ENCODE measurements around the gene FURIN.
"Not testable (repeated sequence)": the region's sequence is repeated elsewhere in the genome, so short reads cannot be mapped to it uniquely, and the experiment has no call there.

FURIN gene

DNA sequence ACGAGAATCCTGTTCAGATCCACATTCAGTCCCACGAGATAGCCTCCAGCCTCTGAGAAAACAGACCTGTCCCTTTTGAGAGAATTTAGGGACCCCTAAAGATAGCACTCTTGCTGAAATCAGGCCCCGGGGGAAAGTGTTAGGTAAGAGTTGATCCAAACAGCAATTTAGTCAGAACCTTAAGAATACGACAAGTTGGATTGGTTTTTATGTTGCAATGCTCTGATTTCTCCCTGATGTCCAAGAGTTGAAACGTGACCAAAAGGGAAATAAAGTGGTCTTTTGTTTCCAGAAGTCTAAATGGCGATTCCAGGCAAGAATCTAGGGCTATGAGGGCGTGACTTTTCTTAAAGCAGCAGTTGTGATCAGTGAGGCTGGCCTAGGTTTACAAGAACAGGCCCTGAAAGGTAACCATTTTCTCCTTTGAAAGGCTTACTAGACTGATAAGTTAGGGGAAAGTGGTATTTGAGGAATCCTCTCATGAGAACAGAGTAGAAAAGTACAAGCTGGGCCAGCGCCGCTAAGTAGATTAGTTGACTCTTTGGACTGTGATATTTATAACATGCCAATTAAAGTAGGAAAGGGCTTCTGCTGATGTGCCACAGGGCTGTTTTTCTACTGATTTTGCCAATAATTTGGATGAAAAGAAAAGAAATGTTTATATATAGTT, 39.6 kb downstream of the FURIN start:
- no peak for DNase-seq

DNA sequence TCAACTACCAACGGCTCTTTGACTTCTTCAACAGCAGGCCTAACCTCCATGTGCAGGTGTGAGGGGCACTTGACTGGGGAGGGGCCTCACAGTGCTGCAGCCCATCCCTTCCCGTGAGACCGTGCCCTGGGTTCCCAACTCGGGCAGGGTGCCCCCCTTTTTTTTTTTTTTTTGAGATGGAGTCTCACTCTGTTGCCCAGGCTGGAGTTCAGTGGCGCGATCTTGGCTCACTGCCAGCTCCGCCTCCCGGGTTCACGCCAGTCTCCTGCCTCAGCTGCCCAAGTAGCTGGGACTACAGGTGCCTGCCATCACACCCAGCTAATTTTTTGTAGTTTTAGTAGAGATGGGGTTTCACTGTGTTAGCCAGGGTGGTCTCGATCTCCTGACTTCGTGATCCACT, 41.1 kb downstream of the FURIN start:
- DNase-seq; in situ Hi-C loops (cut with MboI; ENCODE audit: low pct_unique_long_range_greater_than_20kb, low sequenced_read_pairs): not testable (repeated sequence)

More for the DNA sequence above, 39.6 kb downstream of the FURIN start:
- in situ Hi-C loops (cut with MboI; ENCODE audit: low pct_unique_long_range_greater_than_20kb, low sequenced_read_pairs) = no loop called here

- DNase-seq = no peak
- in situ Hi-C loops (cut with MboI; ENCODE audit: low pct_unique_long_range_greater_than_20kb, low sequenced_read_pairs) = no loop called here
Measured at GRCh38 chr15:90909976-90910375, 41.6 kb downstream of the FURIN start.

GRCh38 chr15:90910441-90911301, 42.3 kb downstream of the FURIN start:
- no peak for DNase-seq
- in situ Hi-C loops (cut with MboI; ENCODE audit: low pct_unique_long_range_greater_than_20kb, low sequenced_read_pairs) = no loop called here

DNA sequence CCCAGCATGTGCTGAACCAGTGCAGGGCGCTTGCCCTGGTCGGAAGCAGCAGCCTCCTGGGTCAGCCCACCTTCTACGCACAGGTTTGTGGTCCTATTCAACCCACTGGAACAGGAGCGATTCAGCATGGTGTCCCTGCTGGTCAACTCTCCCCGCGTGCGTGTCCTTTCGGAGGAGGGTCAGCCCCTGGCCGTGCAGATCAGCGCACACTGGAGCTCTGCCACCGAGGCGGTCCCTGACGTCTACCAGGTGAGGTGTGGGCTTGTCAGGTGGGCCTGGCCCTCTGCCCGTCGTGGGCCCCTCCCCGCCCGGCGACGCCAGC, 42.9 kb downstream of the FURIN start:
- in situ Hi-C loops (cut with MboI; ENCODE audit: low pct_unique_long_range_greater_than_20kb, low sequenced_read_pairs) = no loop called here
- no peak for DNase-seq

- DNase-seq = no peak
- in situ Hi-C loops (cut with MboI; ENCODE audit: low pct_unique_long_range_greater_than_20kb, low sequenced_read_pairs) = no loop called here
Measured at GRCh38 chr15:90911906-90912769, 43.8 kb downstream of the FURIN start.

DNA sequence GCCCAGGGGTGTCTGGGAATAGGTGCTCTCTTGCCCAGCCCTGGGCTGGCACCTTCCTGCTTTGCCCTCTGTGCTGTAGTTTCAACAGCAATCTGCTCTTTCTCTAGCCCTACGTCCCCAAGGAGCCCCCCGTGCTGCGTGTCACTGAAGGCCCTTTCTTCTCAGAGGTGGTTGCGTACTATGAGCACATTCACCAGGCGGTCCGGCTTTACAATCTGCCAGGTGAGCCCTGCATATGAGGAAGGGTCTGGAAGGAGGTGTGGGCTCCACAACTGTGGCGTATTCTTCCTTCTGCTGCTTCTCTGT, 44.3 kb downstream of the FURIN start:
- in situ Hi-C loops (cut with MboI; ENCODE audit: low pct_unique_long_range_greater_than_20kb, low sequenced_read_pairs) = no loop called here
- DNase-seq = no peak

DNA sequence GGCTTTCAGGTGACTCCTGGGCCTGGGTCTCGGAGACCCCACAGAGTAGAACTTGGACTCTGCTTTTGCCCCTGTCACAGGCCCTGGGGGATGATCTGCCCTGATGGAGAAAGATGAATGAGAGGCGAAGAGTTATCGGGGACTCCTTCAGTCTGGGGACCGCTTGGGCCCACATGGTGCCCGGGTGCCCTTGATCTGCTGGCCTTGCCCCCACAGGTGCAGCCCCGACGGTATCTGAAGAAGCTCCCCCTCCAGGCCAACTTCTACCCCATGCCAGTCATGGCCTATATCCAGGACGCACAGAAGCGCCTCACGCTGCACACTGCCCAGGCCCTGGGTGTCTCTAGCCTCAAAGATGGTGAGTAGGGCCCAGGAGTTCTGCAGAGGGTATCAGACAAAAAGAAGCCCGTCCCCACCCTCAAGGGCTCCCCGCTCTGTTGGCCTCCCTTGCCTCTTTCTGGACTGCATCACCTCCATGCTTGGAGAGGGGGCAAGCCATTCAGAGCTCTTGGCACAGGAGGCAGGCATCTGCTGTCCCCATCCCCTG, 45.1 kb downstream of the FURIN start:
- no peak for DNase-seq
- in situ Hi-C loops (cut with MboI; ENCODE audit: low pct_unique_long_range_greater_than_20kb, low sequenced_read_pairs) = no loop called here

DNA sequence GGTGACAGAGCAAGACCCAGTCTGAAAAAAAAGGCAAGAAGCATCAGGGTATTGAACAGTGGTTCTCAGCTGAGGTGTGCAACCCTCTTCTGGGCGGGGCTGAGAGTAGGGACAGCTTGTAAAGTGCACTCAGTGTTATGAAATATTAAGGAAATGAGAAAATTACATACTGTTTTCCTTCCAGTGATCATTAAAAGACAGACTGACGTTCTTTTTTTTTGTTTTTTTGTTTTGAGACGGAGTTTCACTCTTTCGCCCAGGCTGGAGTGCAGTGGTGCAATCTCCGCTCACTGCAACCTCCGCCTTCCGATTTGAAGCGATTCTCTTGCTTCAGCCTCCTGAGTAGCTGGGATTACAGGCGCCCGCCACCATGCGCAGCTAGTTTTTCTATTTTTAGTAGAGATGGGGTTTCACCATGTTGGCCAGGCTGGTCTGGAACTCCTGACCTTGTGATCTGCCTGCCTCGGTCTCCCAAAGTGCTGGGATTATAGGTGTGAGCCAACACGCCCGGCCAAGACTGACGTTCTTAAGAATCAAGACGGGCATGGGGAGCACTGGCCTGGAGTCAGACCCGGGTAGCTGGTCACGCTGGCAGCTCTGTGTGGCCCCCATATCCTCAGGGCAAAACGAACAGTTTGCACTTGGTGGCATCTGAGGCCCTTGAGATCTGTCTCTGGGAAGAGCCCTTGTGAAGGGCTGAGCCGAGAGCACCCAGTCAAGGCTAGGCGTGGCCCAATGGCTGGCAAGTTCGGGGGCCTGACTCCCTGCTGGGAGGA, 46.1 kb downstream of the FURIN start:
- no peak for DNase-seq
- in situ Hi-C loops (cut with MboI; ENCODE audit: low pct_unique_long_range_greater_than_20kb, low sequenced_read_pairs) = no loop called here

GRCh38 chr15:90915216-90915807, 46.9 kb downstream of the FURIN start:
- in situ Hi-C loops (cut with MboI; ENCODE audit: low pct_unique_long_range_greater_than_20kb, low sequenced_read_pairs) = no loop called here

DNA sequence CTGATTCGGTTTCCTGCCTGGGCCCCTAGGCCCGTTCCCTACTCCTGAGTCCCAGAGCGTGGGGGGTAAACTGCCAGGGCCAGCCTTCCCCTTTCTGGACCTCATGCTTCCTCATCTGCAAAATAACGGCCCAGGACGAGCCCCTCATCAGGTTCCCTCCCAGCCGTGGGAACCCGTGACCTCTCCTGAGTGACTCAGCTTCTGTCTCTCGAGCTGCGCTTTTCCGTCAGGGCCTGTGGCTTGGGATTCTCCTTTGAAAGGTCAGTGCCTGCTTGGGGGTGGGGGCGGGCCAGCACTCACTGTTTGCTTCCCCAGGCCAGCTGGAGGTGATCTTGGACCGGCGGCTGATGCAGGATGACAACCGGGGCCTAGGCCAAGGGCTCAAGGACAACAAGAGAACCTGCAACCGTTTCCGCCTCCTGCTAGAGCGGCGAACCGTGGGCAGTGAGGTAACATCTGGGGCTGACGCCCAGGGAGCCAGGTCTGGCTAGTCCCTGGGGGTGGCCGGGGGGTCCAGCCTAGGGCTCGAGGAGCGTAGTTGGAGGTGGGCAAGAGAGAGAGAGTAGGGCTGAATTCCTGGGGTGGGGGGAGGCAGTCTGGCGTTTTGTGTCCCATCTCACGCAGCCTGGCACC, 47.5 kb downstream of the FURIN start:
- peak; percentile 92 for DNase-seq
- in situ Hi-C loops (cut with MboI; ENCODE audit: low pct_unique_long_range_greater_than_20kb, low sequenced_read_pairs) = no loop called here

More at GRCh38 chr15:90915216-90915807, 46.9 kb downstream of the FURIN start:
- no peak for DNase-seq

DNA sequence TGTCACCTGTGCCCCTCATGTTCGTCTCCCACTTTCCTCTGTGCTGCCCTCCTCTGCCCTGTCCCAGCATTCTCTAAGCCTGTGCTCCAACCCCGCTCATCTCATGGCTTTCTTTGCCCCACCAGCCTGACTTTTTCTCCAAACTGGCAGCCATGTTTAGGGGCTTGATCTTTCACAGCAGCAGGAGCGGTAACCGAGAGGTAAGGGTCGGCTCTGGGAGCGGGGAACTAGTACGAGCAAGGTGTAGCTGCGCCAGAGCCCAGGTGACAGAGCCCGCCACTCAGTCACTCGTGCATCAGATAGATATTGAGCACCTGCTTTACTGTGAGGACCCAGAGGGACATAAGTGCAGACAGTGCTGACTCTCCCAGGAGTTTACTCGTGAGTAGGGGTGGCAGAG, 48.1 kb downstream of the FURIN start:
- DNase-seq = no peak
- in situ Hi-C loops (cut with MboI; ENCODE audit: low pct_unique_long_range_greater_than_20kb, low sequenced_read_pairs) = no loop called here

GRCh38 chr15:90917569-90917968, 49.2 kb downstream of the FURIN start:
- in situ Hi-C loops (cut with MboI; ENCODE audit: low pct_unique_long_range_greater_than_20kb, low sequenced_read_pairs) = no loop called here
- DNase-seq = no peak

DNA sequence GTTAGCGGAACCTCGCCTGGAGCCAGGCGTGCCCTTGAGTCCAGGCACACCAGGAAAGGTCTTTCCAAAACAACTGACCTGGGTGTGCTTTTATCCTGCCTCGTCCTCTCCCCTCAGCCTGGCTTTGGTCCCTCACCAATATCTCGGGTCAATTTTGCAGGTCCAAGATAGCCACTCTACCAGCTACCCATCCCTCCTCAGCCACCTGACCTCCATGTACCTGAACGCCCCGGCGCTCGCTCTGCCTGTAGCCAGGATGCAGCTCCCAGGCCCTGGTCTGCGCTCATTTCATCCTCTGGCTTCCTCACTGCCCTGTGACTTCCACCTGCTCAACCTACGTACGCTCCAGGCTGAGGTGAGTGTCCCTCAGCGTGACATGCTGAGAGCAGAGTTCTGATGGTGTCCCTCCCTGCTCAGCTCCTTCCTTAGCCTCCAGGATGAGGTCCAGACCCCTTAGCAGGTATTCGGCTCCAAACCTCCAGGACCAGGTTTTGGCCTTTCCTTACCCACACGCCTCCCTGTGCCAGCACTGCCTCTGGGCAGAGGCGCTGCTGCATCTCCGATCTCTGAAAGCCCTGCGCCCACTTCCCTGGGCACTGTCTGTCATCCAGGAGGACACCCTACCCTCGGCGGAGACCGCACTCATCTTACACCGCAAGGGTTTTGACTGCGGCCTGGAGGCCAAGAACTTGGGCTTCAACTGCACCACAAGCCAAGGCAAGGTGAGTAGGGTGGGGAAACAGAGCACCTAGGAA, 49.8 kb downstream of the FURIN start:
- no peak for DNase-seq
- in situ Hi-C loops (cut with MboI; ENCODE audit: low pct_unique_long_range_greater_than_20kb, low sequenced_read_pairs) = no loop called here

DNA sequence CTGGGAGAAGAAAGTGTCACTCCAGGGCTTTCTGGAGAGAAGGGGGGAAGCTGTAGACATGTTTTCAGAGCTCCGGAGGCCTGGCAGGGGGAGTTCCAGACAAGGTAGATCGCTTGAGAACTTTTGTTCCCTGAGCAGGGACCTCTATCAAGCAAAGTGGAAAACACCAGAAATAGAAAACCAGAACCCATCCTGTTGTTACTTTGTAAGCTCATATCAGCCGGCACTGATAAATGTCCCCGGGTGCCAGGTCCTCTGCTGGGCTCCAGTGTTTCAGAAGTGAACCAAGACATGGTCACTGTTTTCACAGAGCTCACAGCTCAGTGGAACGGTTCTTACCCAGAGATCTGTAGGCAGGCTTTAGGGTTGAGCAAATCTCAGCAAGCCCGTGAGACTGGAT, 50.4 kb downstream of the FURIN start:
- no peak for DNase-seq
- in situ Hi-C loops (cut with MboI; ENCODE audit: low pct_unique_long_range_greater_than_20kb, low sequenced_read_pairs) = no loop called here

GRCh38 chr15:90921887-90922286, 53.5 kb downstream of the FURIN start:
- in situ Hi-C loops (cut with MboI; ENCODE audit: low pct_unique_long_range_greater_than_20kb, low sequenced_read_pairs) = no loop called here
- DNase-seq = no peak

DNA sequence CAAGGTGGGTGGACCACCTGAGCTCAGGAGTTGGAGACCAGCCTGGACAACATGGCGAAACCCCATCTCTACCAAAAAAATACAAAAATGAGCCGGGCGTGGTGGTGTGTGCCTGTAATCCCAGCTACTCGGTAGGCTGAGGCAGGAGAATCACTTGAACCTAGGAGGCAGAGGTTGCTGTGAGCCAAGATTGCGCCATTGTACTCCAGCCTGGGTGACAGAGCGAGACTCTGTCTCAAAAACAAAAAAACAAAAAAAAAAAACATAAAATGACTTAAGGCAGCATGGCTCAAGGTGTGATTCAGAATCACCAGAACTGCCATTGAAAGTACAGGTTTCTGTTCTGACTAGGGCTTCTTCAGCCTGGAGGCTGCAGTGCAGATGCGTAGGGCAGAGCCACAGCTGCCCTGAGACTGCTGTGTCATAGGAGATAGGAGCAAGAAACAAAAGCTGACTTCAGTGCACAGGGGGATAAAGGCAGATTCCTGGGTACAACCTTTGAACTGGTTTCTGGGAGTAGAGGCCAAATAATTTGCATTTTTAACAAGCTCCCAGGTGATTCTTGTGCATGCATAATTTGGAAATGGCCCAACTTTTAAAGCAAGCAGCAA, 54.4 kb downstream of the FURIN start:
- in situ Hi-C loops (cut with MboI; ENCODE audit: low pct_unique_long_range_greater_than_20kb, low sequenced_read_pairs); DNase-seq: not testable (repeated sequence)
